Activated CD4-positive, alpha-beta T cell treated with anti-CD3 and anti-CD28 coated beads for 48 hours (primary cell): ENCODE measurements around the gene TTC6.

Source experiments
- DNase-seq: peaks from one replicate; pipeline ENCODE4 v3.0.0-alpha.2; 2020

The TTC6 gene

DNA sequence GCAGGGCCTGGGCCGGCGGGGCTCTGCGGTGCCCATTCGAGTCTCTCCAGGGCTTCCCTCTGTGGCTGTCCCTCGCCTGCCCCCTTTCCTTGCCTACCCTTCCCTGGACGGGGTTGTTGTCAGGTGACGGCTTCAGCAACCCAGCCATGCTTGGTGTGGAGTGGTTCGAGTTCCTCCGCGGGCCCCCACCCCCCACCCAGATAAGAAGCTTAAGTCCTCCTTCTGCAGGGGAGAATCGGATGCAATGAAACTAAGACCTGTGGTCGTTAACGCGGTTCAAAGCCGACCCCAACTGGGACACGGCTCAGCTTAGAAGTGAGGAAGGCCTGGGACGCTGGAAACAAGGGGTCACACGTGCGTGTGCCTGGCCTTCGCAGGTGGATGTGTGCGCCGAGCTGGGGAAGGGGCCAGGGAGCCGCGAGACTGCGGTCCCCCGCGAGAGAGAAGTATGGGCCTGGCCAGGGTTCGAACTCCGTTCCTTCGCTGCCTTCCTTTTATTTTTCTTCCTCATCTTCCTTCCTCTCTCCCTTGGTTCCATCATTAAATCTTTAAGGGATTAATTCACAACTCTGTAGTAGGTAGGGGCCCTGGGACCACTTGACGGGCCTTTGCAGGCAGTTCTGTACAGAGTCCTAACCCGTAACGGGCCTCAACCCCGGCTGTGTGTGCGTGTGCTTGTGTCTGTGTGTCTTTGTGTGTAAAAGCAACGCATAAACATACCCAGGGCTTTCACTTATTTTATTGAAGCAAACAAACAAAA, 3.5 kb downstream of the TTC6 start:
- no peak for DNase-seq

DNA sequence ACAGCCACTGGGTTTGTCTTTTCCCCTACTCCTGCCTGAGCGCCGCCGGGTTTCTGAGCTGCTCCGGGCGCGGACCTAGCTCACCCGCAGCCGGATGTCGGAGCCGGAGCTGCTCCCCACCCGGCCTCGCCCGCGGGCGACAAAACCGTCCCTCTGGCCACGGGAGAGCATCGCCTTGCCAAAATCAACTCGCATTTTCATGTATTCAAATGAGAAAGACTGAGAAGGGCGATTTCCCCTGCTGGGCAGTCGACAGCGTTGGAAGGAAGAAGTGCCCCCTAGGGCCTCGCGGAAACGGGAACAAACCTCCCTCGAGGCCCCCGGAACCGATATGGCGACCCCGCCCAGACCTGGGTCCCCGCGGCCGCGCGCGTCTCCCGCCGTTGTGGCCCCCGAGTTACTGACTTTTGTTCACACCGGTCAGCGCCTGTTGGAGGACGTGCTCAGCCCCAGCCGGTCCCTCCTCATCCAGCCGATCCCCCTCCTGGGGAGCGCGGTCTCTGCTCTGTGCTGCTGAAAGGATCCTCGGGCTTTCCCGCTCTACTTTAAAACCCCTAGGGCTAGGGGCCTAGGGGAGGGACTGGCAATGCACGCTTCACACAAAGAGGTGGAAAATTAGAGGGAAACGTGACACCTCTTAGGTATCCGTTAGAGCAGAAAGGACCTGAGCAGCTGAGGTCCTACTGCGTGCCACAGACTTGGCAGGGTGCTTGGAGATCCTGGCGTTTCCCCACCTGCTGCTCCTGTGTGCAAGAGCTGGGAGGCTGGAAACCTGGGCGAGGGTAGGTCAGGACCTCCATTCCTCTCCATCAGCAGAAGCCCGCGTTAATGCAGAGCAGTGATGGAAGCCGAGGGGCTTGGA, 4.3 kb downstream of the TTC6 start:
- no peak for DNase-seq

DNA sequence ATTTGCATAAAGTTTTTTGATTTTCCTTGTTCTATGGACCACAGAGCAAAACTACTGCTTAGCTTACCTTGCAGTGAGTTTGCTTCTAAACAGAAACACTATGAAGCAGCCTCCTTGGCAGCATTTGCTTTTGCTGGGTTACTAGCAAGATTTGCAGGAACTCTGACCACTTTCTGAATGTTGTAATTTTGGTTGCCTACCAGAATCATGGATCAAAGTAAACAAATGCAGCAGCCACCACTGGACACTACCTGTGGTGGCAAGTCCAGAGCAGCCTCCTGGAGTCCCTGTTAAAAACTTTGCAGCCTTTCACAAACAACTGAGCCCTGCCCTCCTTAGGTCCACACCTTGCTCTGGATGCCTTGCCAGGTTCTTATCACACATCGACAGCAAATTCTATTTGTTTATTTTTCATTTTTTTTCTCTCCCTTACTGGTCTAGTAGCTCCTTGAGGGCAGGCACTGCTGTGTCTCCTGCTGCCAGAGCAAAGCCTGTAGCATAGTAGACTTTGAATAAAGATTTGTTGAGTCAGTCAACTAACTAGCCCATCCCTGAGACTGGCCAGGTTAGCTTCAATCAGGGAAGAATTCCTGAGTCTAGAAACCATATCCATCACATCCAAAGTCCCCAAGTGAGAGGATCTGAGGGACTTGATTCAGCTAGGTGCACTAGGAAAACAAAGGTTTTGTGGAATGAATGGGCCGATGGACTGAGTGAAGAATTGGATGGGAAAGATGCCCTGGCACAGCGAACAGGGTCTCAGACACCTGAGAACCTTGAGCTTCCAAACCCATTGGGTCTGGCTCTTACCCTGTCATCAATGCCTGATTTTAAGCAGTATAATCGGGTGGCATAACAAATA, 5.7 kb downstream of the TTC6 start:
- DNase-seq: no peak

DNA sequence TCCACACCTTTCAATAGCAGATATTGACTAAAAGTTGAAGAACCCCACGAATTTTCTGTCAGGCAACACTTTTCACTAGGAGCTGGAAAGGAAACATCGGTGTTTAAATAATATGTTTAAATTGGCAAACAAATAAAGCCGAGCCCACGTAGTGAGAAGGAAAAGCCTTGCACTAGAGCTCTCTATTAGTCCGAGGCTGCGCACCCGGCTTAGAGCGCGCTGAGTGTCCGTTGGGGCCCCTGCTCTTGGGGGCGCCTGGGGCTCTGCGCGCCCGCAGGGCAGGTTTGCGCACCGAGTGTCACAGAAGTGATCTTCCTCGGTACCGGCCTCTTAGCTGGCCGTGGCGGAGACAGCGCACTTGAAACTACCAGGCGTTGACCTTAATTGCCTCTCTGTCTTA, 6.4 kb downstream of the TTC6 start:
- no peak for DNase-seq

DNA sequence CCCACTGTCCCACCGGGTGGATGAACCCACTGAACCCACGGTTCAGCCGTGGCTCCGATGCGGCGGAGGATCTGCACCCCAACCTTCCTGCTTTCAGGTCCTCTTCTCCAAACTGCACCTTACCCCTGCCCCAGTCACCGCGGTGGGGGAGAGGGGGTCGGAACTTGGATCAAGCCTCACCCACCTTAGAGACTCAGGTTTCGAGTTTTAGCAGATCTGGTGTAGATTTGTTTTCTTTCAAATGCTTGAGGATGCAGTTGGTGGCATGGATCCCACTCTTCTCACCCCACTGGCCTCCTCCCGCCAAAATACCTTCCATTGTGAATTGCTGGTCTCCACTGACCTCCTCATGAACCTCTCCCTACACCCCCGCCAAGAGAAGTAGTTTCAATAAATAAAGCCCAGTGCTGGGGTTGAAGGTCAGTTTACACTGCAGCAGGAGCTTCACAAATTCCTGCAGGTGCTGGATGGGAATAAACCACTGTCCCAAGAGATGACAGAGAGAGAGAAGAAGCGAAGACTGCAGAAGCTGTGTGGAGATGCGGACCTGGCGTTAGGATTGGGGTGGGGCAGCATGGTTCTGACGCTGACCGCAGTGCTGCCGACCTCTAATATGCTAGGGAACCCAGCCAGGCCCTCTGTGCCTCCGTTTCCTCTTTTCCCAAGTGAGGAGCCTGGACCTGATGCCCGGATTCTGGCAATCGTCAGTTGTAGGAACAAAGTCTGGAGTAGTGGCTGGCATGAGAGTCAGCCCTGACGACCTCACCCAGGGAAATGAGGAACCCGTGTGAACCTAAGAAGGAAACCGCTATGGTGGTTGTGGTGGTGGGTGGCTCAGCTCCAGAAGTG, 7.4 kb downstream of the TTC6 start:
- DNase-seq: no peak

DNA sequence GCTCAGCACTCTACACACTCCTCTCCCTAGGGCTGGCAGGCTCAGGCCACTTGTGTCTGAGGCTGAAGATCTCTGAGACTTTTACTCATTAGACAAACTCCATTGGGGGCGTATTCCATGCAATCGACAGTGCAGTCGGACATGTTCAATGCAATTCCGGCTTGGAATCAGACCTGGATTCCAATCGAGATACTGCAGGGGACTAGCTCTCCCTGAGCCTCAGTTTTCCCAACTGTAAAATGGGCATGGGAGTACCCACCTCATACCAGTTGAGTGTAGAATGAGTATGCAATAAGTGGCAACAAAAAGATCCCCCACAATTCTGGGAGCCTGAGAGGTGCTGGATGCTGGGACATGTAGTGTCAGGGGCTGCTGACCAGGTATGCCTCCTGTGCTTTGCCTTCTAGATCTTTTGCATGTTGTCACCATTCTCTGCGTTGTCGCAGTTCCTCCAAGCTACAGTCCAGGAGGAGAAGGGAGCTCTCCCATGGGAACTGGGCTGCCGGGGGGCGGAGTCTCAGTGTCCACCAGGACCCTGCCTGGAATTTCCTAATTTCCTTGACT, 8.3 kb downstream of the TTC6 start:
- DNase-seq: no peak

DNA sequence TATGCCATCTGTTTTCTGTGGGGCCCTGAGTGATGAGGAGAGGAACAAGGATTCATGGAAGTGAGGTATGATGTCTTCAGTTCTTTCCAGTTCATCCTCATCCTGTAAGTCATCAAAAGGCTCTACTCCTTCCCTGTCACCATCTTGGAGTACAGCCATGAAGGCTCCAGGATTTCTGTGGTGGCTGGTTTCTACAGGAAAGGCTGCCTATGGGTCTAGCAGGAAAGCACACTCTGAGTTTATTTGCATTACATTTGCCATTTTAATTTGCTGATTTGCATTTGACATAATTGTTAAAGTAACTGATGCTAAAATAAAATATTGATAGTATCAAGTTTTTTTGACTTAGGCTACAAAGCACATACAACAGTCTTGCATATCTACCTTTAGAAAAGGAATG, 11.2 kb downstream of the TTC6 start:
- DNase-seq: no peak

DNA sequence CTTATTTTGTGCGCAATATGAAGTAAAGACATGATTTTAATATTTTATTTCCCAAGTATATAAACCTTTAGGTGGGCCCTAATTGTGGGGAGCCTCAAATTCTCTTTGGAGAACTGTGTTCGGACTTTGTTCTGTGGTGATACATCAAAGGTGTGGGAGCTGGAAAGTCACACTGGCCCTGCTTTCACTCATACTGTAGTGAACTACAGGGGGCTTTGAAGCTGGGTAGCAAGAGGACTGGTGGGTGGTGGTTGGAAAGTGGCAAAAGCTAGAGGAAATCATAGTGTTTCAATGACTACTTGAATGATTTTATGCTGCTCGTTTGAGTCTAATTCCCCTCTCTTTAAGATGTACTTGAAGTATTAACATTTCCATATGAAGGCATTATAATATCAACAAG, 13.2 kb downstream of the TTC6 start:
- no peak for DNase-seq

DNA sequence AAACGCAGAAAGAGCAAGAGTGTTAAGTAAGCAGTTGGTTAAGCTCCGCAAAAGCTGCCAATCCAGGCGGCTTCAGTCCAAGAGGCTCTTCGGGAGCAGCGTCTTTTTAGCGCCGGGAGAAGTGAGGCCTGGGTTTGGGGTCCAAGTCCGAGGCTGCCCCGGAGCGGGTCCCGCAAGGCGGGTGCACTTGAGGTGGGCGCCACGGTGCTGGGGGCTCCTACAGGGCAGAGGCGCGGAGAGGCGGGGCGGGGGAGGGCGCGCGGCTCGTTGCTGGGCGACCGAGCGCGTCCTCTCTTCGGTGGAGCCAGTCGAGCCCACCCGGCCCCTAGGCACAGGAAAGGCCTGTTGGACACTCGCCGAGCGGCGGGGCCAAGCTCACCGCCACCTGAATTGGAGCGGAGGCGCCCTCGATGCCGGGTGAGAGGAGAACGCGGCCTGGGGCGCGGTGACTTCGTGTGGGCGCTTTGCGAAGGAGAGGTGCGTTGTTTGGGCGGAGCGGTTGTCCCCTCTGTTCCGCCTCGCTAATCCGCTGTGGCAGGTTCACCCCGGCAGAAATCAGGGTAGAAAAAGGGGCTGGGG, 15.6 kb downstream of the TTC6 start:
- DNase-seq: no peak

DNA sequence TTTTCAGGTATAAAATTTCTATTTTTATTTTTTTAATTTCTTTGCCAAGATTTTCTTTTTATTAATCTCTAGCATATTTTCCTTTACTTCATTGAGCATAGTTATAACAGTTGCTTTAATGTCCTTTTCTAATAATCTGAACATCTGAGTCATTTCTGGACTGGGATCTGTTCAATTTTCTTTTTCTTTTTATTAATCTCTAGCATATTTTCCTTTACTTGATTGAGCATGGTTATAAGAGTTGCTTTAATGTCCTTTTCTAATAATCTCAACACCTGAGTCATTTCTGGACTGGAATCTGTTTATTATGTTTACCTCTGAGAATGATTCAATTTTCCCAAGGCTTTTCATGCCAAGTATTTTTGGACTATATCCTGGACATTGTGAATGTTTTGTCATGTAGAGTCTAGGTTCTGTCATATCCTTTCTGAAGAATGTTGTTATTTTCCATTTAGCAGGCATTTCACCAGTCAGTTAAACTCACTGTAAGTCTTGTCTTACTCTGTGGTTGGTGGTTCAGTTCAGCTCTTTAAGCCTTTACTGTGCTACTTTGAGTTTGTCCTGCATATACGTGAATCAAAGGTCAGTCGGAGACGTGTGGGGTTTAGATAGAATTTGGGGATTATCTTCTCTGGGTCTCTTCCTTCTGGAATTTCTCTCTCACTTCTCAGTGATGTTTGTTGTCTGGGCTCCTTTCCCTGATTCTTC, 20.3 kb downstream of the TTC6 start:
- no peak for DNase-seq

DNA sequence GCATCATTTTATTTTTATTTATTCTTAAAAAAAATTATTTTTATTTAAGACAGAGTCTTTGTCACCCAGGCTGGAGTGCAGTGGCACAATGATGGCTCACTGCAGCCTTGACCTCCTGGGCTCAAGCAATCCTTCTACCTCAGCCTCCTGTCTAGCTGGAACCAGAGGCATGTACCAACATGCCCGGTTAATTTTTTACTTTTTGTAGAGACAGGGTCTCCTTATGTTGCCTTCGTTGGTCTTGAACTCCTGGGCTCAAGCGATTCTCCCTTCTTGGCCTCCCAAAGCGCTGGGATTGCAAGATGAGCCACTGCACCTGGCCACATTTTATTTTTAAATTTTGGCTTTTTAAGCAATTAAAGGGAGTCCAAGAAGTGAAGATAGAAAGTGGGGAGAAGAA, 21.4 kb downstream of the TTC6 start:
- DNase-seq: no peak

DNA sequence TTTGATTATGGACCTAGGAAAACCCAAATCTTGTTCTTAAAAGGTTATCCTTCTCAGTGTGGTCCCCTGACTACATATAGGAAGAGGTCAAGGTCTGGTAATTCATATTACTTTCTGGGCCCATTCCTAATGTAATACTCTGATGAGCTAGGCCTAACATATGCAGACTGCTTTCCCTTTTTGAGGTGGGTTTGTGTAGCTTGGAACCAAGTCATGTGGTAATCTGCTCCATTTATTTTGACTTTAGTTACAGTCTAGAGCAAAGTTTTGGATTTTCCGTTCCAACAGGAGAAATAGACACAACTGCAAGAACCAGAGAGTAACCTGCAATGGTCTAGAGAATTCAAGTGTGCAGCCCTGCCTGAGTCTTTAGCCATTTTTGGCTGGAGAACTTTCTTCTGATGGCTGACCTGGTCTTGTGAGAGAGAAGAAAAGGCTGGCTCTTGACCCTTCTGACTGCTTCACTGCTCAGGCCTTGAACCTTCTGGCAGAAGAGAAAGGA, 22.5 kb downstream of the TTC6 start:
- DNase-seq: no peak

DNA sequence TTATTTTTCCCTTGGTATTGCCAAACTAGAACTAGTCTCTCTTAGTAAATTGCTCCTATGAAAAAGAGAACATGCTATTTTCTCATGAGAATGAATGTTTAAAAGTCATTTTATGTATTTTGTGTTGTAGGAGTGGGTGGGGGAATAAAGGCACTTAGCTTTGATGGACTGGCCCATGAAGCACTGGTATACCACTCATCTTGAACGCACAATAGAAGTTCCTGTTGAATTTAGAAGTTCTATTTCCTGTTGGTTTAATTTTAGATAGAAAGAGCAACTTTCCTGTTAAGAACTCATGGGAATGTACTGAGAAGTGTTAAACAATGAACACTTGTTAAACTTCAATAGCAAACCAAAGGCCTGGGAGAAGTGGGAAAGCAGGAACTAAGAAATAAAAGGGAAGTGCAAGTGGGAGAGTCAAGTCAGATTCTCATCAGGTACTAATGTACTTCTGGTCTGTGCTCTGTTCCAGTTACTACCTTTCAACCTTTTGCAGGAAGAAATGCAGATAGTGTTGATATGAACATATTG, 23.1 kb downstream of the TTC6 start:
- DNase-seq: no peak

DNA sequence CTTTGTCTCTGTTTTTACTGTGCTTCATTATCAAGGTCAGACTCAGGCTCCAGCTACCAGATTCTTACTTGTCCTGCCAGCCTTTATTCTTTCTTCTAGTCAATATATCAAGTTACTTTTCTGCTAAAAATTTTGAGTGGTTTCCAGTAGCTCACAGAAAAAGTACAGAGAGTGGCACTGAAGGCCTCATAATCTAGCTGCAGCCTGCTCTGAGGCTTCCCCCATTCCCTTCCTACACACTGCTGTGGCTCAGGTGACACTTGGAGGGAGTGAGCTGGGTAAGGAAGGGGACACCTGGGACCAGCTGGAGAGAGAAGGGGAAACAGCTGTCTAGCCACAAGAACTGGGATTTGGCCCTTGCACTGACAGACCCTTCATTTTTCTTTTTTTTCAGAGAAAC, 25.4 kb downstream of the TTC6 start:
- no peak for DNase-seq

DNA sequence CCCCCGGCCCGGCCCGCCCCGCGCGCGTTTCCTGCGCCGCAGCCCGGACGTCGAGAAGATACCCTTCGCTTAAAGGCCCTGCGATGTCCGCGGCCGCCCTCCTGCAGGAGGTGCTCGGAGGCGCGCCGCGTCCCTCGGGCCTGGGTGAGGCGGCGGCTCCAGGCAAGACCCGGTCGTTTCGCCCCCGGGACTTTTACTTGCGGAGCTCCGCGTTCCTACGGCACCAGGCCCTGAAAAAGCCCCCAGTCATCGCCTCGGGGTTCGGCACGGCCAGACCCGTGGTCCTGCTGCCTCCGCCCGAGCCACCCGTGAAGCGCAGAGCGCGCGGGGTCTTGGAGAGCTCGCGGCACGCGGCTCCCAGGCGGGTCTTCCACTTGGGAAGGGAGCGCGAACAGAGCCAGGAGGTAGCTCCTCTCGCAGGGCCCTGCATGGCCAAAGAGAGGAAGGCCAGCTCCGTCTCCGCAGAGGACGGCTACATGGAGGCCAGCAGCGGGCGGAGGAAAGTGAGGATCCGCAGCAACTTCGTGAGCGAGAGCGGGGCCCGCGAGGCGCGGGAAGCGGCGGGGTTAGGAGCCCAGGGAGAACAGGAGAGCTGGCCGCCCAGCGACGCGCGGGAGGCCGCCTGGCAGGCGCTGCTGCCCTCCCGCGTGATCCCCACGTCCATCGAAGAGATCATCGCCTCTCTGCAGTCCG, 26.9 kb downstream of the TTC6 start:
- no peak for DNase-seq

DNA sequence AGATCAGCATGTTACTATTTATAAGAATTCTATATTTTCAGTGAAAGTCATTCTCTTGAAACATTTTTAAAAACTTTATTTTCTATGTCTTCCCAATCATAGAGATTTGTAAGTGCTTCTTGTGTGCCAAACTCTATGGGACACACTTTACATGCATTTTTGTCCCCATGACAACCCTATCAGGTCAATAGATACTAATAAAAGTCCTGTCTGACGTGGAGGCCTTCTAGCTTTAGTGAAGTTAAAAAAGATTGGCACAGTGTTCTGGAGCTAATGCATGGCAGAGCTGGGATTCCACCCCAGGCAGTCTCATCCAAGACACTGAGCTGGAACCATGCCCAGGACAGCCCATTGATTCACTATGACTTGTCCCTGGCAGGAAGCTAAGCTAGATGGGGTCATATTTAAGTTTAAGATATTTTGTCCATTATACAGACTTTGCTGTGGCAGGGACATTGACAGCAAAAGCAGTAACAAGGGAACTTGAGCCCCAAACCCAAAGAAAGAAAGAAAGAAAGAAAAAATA, 28.1 kb downstream of the TTC6 start:
- DNase-seq: no peak

DNA sequence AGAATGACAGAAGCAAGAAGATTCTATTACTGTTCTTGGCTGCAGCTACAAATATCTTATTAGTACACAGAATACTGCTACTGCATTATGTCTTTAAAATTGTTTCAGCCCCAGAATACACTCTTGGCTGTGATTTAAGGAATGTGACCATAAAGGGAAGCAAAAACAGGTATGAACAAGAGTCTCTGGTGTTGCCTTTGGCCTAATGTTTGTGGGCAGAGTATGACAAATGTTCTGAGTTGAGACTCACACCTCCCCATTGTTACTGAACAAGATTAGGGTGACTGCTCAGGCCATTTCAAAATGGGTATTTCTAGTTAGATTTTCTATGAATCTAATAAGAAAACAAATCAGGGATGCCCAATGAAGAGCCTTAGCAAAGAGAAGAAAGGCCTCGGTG, 28.5 kb downstream of the TTC6 start:
- no peak for DNase-seq

DNA sequence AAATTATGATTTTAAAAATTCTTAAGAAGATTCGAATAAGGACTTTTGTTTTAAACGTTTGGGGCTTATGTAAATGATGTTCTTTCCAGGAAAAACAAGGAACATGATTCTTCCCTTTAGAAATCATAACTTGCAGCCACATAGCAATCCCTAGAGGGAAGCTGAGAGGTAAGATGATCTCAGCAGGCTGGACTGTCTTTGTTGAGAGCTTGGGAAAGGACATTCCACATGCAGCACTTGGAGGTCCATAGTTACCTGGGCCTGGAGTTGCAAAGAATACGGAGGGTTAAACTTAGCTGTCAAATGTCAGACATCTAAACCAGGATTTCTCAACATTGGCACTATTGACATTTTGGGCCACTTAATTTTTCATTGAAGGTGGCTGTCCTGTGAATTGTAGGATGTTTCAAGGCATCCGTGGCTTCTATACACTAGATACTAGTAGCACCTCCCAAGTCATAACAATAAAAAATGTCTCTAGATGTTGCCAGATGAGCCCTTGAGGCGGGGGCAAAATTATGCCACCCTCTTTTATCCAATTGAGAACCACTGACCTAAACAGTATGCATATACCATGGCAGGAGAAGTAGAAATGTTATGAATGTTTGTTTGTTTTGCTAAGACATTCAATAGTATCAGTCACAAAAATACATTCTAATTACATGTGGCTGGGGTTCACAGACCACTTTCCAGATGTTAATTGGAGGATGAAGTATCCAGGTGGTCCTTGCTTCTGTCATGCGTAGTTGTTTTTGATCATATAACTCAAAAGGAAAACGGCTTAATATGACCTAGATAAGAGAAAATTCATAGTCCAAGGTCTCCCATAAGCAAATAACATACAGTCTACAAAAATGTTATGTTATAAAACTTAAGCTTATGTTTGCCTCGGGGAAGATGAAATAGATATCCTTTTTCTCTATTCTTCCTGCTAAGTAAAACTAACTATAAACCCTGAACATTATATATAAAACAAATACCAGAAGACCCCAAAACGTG, 30.5 kb downstream of the TTC6 start:
- DNase-seq: no peak
